ENCODE measurements around the gene CRB2. TPM values are rescaled to one million over a fixed set of nuclear protein-coding genes. Genes with fewer than 3 reads are reported as not detected.

CRB2 gene
- polyA plus RNA-seq, 4 donors = 19.3 to 32.3 (median 29.7) TPM

DNA sequence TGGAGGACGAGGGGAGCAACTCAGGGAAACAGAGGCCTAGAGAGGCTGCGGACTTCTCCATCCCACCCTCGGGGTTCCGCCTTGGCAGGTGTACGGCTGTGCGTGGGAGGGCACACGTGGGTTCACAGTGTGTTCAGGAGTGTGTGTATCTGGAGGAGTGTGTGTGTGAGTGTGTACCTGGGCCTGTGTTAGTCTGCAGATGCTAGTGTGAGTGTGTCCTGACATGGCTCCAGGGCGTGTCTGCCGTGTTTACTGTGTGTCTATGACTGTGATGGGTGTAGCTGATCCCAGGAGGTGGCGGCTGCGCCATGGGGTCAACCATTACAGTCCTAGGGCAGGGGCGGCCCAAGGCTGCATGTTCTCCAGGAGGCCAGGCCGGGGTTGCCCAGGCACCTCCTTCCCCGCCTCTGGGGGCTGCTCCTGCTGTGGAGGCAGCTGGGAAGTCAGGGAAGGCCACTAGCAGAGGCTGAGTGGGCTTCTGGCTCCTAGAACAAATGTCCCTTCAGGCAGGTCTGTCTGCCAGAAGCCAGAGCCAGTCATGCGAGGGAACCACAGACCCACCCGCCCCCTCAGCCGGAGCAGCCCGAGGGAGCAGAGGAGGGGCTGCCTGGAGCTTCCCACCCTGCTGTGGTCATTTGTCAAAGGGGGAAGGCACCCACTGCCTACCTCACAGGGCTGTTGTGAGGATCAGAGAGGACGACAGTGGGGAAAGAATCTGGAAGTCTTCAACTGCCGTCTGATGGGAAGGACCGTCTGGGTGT is 21.4 kb downstream of the CRB2 start:
- DNase-seq (ENCODE audit: low read depth in 4 of 4, low spot score in 2 of 4) = no peak

GRCh38 chr9:123378025-123378424 is 22.0 kb downstream of the CRB2 start:
- DNase-seq (ENCODE audit: low read depth in 4 of 4, low spot score in 2 of 4) = no peak

- DNase-seq (ENCODE audit: low read depth in 4 of 4, low spot score in 2 of 4) = no peak
Observed at GRCh38 chr9:123378956-123379660, 23.1 kb downstream of the CRB2 start.

DNA sequence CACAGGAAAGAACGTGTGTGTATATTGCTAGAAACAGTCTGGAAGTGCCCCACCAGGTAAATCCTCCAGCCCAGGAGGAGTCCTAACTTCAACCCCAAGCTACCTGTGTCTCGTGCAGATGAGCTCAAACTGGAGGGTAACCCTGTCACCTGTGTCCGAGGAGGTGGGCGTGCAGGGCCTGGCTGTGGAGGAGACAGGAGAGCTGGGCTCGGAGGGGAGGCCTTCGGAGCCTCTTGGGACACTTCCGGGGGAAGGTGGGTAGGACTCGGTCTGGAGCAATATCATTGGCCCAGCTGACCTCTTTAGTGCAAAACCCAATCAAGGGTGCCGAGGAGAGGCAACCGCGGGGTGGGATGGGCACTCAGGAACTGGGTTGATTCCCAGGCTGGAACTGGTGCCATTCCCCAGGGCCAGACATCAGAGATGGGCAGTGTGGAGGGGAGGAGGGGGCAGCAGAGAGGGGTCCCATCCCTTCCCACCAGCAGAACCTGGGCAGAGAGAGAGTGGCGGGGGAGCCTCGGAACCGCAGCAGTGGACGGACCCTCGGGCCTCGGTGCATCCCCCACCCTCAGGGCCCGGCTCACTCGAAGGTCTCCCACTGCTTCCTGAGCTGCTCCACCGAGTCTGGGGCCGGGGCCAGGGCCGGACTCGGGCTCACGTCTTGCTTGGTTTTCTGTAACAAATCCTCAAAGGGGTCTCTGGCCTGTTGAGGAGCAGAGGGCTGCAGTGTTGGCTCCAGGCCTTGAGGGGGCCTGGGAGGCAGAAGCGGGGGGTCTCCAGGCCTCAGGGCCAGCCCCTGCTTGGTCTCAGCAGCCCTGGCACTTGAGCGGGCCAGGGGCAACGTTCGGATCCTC is 25.1 kb downstream of the CRB2 start:
- DNase-seq (ENCODE audit: low read depth in 4 of 4, low spot score in 2 of 4) = no peak

DNA sequence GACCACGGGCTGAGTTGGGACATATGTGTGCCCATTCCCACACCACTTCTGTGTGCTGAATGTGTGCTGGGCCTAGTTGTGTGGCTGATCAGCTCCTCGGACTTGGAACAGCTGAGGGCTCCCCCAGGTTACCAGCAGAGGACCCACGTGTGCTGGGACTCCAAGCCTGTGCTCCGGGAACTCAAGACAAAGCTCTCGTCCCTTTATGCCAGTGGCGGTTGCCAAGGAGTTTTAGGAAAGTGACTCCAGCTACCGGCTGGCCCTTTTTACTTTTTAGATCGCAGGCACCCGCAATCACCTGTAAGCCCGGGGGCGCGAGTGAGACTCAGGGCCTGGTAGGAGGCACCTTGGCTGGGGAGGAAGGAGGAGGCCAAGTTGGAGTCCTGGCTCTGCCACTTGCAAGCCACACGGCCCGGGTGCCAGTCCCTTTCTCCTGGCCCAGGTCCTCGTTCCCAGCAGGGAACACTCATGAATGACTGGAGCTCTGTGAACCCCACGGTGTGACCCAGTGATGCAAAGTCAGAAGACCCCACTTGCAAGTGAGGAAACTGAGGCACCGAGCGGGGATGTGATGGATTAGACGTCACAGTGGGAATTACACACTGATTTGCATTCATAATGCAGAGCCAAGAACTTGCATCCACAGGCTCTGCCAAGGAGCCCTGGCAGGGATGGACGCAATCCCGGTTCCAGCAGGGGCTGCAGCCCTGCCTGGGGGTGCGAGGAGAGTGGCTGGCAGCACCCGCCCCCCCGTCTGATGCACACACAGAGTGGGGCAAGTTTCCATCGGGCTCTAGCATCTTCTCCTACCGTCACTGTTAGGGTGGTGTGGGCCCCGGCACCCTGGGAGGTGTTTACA is 26.9 kb downstream of the CRB2 start:
- no peak for DNase-seq (ENCODE audit: low read depth in 4 of 4, low spot score in 2 of 4)

DNA sequence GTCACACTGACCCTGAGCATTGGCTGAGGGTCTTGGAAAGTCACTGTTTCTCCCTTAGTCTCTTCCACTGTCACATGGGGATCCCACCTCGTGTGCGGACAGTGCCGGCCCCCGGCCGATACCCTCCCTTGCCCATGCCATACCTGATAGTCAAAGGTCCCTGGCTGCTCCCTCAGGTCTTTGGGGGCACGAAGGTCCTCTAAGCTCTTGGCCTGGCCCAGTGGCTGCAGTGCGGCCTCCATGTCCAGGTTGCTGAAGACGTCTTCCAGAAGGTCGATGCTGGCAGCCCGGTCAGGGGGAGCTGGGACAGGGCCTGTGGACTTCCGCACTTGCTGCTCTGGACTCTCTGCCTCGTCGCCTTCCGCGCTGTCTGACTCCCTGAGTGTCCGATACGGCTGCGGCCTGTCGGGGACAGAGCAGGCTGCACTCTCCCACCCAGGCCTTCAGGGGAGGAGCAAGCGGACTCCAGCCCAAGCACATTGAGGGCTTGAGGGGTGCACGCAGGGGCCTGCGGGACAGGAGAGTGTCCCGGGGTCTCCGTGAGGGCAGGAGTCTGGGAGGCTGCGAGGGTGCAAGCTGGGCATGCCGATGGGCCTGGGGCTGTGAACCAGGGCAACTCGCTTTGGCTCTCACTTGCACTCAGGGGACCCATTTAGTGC is 27.6 kb downstream of the CRB2 start:
- no peak for DNase-seq (ENCODE audit: low read depth in 4 of 4, low spot score in 2 of 4)

DNA sequence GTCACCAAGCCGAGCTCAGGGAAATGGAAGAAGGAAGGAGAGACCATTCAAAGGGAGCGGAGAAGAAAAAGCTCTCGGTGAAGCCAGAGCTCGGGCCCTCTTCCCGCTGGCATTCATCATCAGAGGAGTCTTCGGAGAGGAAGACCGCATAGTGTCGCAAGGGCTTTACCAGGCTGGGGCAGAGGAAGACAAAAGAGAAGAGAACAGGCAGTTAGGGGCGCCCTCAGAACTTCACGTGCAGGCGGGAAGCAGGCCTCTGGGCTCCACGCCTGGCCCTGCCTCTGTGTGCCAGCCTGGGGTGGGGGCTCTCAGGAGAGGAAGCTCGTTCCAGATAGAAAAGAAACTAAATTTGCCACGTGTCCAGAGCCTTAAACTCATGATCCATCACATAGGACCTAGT is 31.7 kb downstream of the CRB2 start:
- no peak for DNase-seq (ENCODE audit: low read depth in 4 of 4, low spot score in 2 of 4)

DNA sequence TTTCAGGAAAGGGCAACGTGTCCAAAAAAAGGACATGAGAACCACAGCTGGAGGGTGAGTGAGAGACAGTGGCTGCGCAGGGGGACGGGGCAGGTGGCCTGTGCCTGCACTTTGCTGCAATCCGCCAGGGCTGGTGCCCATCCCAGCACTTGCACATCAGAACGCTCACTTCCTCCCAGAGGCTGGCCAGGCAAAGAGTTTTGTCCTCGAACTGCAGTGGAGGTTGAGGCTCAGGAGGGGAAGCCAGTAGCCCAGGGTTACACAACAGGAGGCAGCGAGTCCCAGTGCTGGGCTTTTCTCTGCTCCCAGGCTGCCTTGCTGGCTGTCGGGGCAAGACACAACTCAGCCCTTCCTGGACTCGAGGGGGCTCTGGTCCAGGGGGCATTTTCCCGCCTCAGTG is 33.1 kb downstream of the CRB2 start:
- DNase-seq (ENCODE audit: low read depth in 4 of 4, low spot score in 2 of 4) = no peak

GRCh38 chr9:123389698-123390097 is 33.7 kb downstream of the CRB2 start:
- DNase-seq (ENCODE audit: low read depth in 4 of 4, low spot score in 2 of 4) = no peak

GRCh38 chr9:123390337-123391135 is 34.5 kb downstream of the CRB2 start:
- DNase-seq (ENCODE audit: low read depth in 4 of 4, low spot score in 2 of 4) = no peak

GRCh38 chr9:123391233-123391632 is 35.2 kb downstream of the CRB2 start:
- DNase-seq (ENCODE audit: low read depth in 4 of 4, low spot score in 2 of 4) = no peak

- no peak for DNase-seq (ENCODE audit: low read depth in 4 of 4, low spot score in 2 of 4)
Observed at GRCh38 chr9:123391946-123392345, 35.9 kb downstream of the CRB2 start.

DNA sequence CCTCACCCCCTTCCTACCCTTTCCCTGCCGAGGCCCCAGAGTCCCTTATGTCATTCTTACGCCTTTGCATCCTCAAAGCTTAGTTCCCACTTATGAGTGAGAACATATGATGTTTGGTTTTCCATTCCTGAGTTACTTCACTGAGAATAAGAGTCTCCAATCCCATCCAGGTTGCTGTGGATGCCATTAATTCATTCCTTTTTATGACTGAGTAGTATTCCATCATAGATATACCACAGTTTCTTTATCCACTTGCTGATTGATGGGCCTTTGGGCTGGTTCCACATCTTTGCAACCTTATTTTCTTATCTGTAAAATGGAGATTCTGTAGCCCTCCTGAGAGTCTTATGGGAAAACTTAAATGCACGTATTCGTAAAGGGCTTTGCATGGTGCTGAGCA is 36.8 kb downstream of the CRB2 start:
- DNase-seq (ENCODE audit: low read depth in 4 of 4, low spot score in 2 of 4) = no peak

DNA sequence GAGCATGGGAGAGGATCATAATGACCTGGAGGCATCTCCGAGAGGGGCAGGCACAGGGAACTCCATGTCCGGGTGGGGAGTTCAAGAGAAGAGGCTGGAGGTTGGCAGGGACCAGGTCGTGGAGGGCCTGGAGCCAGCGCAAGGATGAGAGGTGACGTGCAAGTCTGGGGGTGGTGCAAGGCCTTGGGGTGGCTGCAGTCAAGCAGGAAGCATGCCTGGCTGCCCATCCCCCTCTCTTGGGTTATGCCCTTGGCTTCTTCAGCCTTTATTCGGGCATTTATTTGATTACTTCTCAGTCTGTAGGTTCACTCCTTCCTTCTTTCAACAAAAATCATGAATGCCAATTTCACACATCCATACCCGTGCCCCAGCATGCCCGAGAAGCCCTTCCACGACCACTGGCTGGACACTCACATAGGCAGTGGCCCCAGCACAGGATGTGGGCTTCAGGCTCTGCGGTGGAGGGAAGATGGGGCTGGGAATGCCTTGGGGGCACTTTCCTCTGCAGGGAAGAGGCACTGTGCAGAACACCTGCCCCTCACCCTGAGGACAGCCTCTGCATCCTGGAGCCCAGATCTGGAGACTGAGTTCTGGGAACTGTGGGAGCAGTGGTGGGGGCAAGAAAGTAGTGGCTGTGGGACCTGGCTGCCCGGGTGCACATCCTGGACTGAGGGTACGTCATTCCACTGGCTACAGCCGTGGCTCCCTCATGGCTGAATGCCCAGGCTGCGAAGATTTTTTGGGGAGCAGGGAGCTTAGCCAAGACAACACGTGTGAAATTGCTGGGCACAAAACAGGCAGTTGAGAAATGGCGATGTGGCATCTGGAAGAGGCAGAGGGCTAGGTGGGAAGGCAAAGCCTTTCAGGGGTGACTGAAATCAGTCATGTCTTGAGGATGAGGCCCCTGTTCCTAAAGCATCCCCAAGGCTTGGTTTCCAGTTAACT is 38.6 kb downstream of the CRB2 start:
- no peak for DNase-seq (ENCODE audit: low read depth in 4 of 4, low spot score in 2 of 4)

GRCh38 chr9:123395276-123395688 is 39.3 kb downstream of the CRB2 start:
- DNase-seq (ENCODE audit: low read depth in 4 of 4, low spot score in 2 of 4) = no peak

- DNase-seq (ENCODE audit: low read depth in 4 of 4, low spot score in 2 of 4) = no peak
Observed at GRCh38 chr9:123395689-123396511, 39.9 kb downstream of the CRB2 start.

DNA sequence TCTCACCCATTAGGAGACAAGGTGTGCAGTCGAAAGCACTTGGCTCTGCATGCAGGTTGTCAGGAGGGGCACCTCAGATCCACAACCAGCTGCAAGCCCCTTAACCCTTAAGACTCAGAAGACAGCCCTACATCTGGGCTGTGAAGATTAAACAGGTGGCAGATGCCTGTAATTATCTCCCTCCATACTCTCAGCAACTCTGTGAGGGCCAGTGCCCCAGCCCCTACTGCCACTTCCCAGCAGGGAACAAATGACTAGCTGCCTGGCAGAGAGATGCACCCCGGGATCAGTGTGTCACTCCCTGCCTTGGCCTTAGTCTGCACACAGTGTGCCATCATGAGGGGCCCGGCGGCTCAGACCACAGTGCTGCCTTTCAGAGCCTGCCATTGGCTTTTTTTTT is 42.0 kb downstream of the CRB2 start:
- no peak for DNase-seq (ENCODE audit: low read depth in 4 of 4, low spot score in 2 of 4)
